Endodermal cell (in vitro differentiated cells): ENCODE results near the gene GRB10. TPM values are rescaled to one million over a fixed set of nuclear protein-coding genes. Genes with fewer than 3 reads are reported as not detected.

Experiments
- DNase-seq: peaks from one replicate; pipeline ENCODE4 v3.0.0-alpha.2; 2017
- H3K27ac ChIP-seq: 2 replicates; pipeline ENCODE4 v1.5.1; 2013; ENCODE audit warnings: mild to moderate bottlenecking, low read depth, low read length, moderate library complexity
- H3K27me3 ChIP-seq: 2 replicates; pipeline ENCODE4 v1.6.1; 2013; ENCODE audit warnings: mild to moderate bottlenecking, low read length, moderate library complexity; ENCODE audit not compliant: insufficient read depth, control insufficient read depth, poor library complexity, severe bottlenecking
- H3K36me3 ChIP-seq: 2 replicates; pipeline ENCODE4 v1.7.0; 2013; ENCODE audit warnings: mild to moderate bottlenecking, low read length, moderate library complexity; ENCODE audit not compliant: control insufficient read depth, insufficient read depth
- H3K4me1 ChIP-seq: one replicate; pipeline ENCODE4 v1.7.0; 2013; ENCODE audit warnings: low read length; ENCODE audit not compliant: control insufficient read depth, insufficient read depth
- H3K4me3 ChIP-seq: 2 replicates; pipeline ENCODE4 v1.5.1; 2013; ENCODE audit warnings: mild to moderate bottlenecking, low read length, moderate library complexity
- H3K9ac ChIP-seq: 2 replicates; pipeline ENCODE4 v1.6.1; 2013; ENCODE audit warnings: mild to moderate bottlenecking, low read length, moderate library complexity; ENCODE audit not compliant: poor library complexity, severe bottlenecking; ENCODE audit errors: extremely low read depth
- H3K9me3 ChIP-seq: 2 replicates; pipeline ENCODE4 v1.6.1; 2013; ENCODE audit warnings: mild to moderate bottlenecking, low read length, moderate library complexity; ENCODE audit not compliant: control insufficient read depth
- H3K27ac Mint-ChIP-seq: 2 replicates; pipeline ENCODE4 v1.8.0; 2020; ENCODE audit warnings: mixed read lengths
- H3K27me3 Mint-ChIP-seq: 2 replicates; pipeline ENCODE4 v1.8.0; 2021; ENCODE audit warnings: mild to moderate bottlenecking, mixed read lengths; ENCODE audit not compliant: insufficient read depth
- H3K36me3 Mint-ChIP-seq: 2 replicates; pipeline ENCODE4 v1.8.0; 2020; ENCODE audit warnings: low read depth, mixed read lengths
- H3K4me1 Mint-ChIP-seq: 2 replicates; pipeline ENCODE4 v1.8.0; 2020; ENCODE audit warnings: mixed read lengths
- H3K4me3 Mint-ChIP-seq: 2 replicates; pipeline ENCODE4 v1.8.0; 2020; ENCODE audit warnings: mild to moderate bottlenecking, moderate library complexity, mixed read lengths
- H3K9me3 Mint-ChIP-seq: 2 replicates; pipeline ENCODE4 v1.8.0; 2020; ENCODE audit warnings: mild to moderate bottlenecking, mixed read lengths
- WGBS, 2 experiments: methylation state at CpG; one replicate each; pipeline versions ENCODE4 v1.1.5 to v1.1.7; 2013; ENCODE audit warnings: missing lambda C conversion rate in 2 of 2, mixed read lengths in 1 of 2; ENCODE audit not compliant: insufficient coverage in 1 of 2, insufficient read length in 1 of 2; 5-methylcytosine and 5-hydroxymethylcytosine counted together
- total RNA-seq, 2 donors: library from RNA; stranded (reverse); fragmentation: NEBNext Ultra II Directional in 1 of 2; extraction: Animal tissue kit (Norgen Biotek cat#: 25700) in 1 of 2; gene quantifications; 2 replicates in 1 of 2; 3 replicates in 1 of 2; pipeline ENCODE4 v1.2.1, GENCODE V29; 2021
- TF ChIP-seq, protein P1 (sequence below): fragments of 200-600 bp; sonication (generic); conservative IDR thresholded peaks from 2 replicates; pipeline ENCODE4 v1.5.0; 2021; ENCODE audit warnings: antibody characterized with exemption, mild to moderate bottlenecking

The GRB10 gene
- total RNA-seq, 2 donors from 2014 or later = 71.9 to 97.5 TPM

DNA sequence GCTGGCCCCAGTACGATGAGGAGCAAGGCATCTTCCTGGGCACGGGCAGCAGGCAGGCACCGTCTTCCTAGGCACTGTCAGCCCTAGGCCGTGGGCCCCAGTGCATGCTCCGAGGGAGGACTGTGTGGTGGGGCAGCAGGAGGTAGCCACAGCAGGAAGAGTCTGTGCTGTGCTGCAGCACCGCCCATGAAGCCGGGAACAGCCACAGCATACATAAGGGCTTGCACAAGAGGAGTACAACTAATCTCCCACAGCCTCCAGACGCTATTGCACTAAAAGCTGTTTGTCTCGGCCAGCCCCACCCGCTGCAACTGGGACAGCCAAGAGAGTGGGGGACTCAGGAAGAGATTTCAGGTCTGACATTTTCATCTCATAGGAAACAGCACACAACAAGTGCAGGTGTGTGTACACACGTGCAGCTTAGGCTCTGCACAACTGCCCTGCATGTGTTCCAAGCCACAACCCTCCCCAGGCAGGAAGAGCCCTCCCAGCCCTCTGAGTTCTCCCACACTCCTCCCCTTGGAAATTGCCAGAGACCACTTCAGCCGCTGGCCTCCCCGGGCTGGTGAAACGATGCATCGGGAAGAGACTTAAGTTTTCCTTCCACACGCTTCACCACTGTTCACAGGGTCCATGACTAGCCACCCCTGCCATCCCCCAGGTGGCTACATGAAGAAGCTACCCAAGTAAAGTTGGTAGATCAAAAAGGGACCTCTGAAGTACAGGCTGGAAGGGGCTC lies 129.4 kb downstream of the GRB10 start:
- Histone ChIP-seq H3K27me3 (no peaks in the 10 kb centered on the region), H3K36me3 (peaks cover 71% of the 10 kb centered on the region), H3K27ac (no peak overlapping the region), H3K4me3 (no peak overlapping the region), H3K4me1 (no peaks in the 10 kb centered on the region), H3K9me3 (no peaks in the 10 kb centered on the region), H3K9ac (no peak overlapping the region)
- Mint-ChIP-seq H3K4me1 (no peaks in the 10 kb centered on the region), H3K27ac (no peak overlapping the region), H3K4me3 (no peak overlapping the region), H3K27me3 (no peaks in the 10 kb centered on the region), H3K9me3 (no peaks in the 10 kb centered on the region), H3K36me3 (peaks cover 38% of the 10 kb centered on the region)
- WGBS, 2 experiments = 91 to 94% methylated on average over 10 to 16 of the region's 16 CpGs
- TF ChIP-seq, protein P1, sequence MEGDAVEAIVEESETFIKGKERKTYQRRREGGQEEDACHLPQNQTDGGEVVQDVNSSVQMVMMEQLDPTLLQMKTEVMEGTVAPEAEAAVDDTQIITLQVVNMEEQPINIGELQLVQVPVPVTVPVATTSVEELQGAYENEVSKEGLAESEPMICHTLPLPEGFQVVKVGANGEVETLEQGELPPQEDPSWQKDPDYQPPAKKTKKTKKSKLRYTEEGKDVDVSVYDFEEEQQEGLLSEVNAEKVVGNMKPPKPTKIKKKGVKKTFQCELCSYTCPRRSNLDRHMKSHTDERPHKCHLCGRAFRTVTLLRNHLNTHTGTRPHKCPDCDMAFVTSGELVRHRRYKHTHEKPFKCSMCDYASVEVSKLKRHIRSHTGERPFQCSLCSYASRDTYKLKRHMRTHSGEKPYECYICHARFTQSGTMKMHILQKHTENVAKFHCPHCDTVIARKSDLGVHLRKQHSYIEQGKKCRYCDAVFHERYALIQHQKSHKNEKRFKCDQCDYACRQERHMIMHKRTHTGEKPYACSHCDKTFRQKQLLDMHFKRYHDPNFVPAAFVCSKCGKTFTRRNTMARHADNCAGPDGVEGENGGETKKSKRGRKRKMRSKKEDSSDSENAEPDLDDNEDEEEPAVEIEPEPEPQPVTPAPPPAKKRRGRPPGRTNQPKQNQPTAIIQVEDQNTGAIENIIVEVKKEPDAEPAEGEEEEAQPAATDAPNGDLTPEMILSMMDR = no peak
- DNase-seq = peak; percentile 38

DNA sequence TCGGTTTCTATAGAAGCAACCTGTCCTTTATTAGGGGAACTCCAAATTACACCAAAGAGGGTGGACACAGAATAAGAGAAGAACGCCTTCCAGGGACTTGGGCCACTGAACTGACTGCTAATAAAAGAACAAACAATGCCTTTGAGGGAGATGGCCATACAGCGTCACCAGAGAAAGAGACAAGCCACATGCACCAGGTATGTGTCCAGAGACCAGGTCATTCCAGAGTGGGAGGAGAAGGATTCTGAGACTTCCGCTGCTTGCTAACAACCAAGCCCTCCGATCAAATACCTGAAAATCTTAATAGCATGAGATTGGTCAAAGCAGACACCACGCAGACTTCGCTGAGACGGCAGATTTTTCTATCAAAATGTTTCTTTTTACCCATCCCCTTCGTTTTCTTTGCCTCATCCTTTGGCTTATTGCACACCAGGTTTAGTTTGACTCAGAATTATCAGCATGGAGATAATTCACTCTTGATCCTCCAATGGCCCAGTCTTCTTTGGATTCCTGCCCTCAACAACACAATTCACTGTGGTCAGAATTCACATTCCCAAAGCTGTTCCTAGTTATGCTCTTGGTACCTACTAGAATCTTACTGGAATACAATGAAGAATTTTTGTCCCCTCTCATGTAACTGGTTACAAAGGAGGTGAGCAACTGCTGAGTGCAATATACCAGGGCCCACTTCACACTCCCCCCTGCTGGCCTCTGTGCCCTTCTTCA lies 130.1 kb downstream of the GRB10 start:
- no peak overlapping the region for H3K27ac Mint-ChIP-seq
- Histone ChIP-seq H3K27me3 (no peaks in the 10 kb centered on the region), H3K36me3 (peaks cover 68% of the 10 kb centered on the region), H3K4me1 (no peaks in the 10 kb centered on the region), H3K9me3 (no peaks in the 10 kb centered on the region), H3K4me3 (no peak overlapping the region), H3K9ac (no peak overlapping the region), H3K27ac (no peak overlapping the region)
- H3K4me3 Mint-ChIP-seq = no peak overlapping the region
- no peak for DNase-seq
- H3K9me3 Mint-ChIP-seq = no peaks in the 10 kb centered on the region
- H3K36me3 Mint-ChIP-seq = peaks cover 38% of the 10 kb centered on the region
- TF ChIP-seq, protein P1 = no peak
- H3K27me3 Mint-ChIP-seq = no peaks in the 10 kb centered on the region
- no peaks in the 10 kb centered on the region for H3K4me1 Mint-ChIP-seq
- WGBS, 2 experiments = 88 to 95% methylated on average over 8 to 9 of the region's 9 CpGs

DNA sequence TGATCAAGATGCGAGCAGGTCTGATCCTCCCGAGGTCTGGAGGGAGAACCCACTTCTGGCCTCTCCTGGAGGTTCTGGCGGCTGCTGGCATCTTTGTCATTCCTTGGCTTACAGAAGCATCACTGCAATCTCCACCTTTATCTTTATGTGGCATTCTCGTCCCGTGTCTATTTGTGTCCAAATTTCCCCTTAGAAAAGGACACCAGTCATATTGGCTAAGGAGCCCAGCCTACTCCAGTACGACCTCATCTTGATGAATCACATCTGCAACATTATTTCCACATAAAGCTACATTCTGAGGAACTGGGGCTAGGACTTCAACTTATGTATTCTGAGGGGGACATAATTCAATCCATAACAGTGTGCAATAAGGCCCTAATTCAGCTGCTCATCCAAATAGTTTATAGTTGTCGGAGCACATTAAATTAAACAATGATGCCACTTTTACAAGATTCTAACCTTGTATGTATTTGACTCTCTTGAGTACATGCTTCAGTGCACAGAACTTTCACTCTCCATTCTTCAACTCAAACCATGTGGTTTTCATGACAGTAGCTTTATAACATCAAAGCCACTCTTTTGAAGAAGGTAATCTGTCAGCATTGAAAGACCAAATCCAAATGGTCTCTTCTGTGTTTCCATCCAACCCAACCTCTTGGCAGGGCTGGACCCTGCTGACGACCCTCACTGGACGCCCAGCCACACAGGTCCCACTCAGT lies 131.3 kb downstream of the GRB10 start:
- no peaks in the 10 kb centered on the region for H3K9me3 Mint-ChIP-seq
- Histone ChIP-seq H3K27me3 (no peaks in the 10 kb centered on the region), H3K9me3 (no peaks in the 10 kb centered on the region), H3K4me1 (no peaks in the 10 kb centered on the region), H3K36me3 (peaks cover 67% of the 10 kb centered on the region), H3K27ac (no peak overlapping the region), H3K4me3 (no peak overlapping the region), H3K9ac (no peak overlapping the region)
- H3K27me3 Mint-ChIP-seq = no peaks in the 10 kb centered on the region
- H3K36me3 Mint-ChIP-seq = peaks cover 29% of the 10 kb centered on the region
- no peak for DNase-seq
- no peak overlapping the region for H3K4me3 Mint-ChIP-seq
- H3K27ac Mint-ChIP-seq = no peak overlapping the region
- 94 to 95% methylated on average over 8 to 9 of the region's 9 CpGs for WGBS, 2 experiments
- no peaks in the 10 kb centered on the region for H3K4me1 Mint-ChIP-seq
- TF ChIP-seq, protein P1 = no peak
